Vagina (tissue), 2 donors: ENCODE results near the gene CKAP5. TPM values are rescaled to one million over a fixed set of nuclear protein-coding genes. Genes with fewer than 3 reads are reported as not detected.

Experiments
- DNase-seq, 2 donors: peaks; one replicate each; pipeline ENCODE4 v3.0.0-alpha.2; 2017; ENCODE audit errors: extremely low spot score in 2 of 2
- H3K27ac ChIP-seq: fragments of 200-600 bp; sonication (generic); one replicate; pipeline ENCODE4 v1.5.1; 2019
- H3K27me3 ChIP-seq: fragments of 200-600 bp; sonication (generic); one replicate; pipeline ENCODE4 v1.5.1; 2019
- H3K36me3 ChIP-seq, 2 donors: fragments of 200-600 bp; sonication (generic); one replicate each; pipeline ENCODE4 v1.5.1; 2017 to 2019
- H3K4me1 ChIP-seq: fragments of 200-600 bp; sonication (generic); one replicate; pipeline ENCODE4 v1.5.1; 2019
- H3K4me3 ChIP-seq, 2 donors: fragments of 200-600 bp; sonication (generic); 1 replicate in 1 of 2; 2 replicates in 1 of 2; pipeline ENCODE4 v1.5.1; 2016 to 2019
- H3K9me3 ChIP-seq: fragments of 200-600 bp; sonication (generic); one replicate; pipeline ENCODE4 v1.5.1; 2019
- POLR2A ChIP-seq, 2 donors: fragments of 450-650 bp; IDR thresholded peaks; one replicate each; pipeline ENCODE4 v1.6.1; 2017; ENCODE audit warnings: antibody characterized with exemption in 2 of 2, mild to moderate bottlenecking in 2 of 2, moderate library complexity in 2 of 2
- POLR2AphosphoS5 ChIP-seq, 2 donors: sonication (generic); formaldehyde crosslinking; IDR thresholded peaks; one replicate each; pipeline ENCODE4 v1.9.0; 2017; ENCODE audit warnings: antibody characterized with exemption in 2 of 2, mild to moderate bottlenecking in 2 of 2, low read depth in 1 of 2; ENCODE audit not compliant: insufficient read depth in 1 of 2
- intact Hi-C: fragments of 100-400 bp; cut with DNase I; formaldehyde crosslinking; loops from one replicate; pipeline ENCODE4 v1.15.1; 2023
- total RNA-seq: library from RNA; depleted of rRNA; stranded (reverse); fragments of >200 nt; gene quantifications from one replicate; pipeline ENCODE4 v1.2.3, GENCODE V29; 2016
- TF ChIP-seq, protein P1 (sequence below), 3 experiments: fragments of 450-650 bp in 2 of 3; fragments of 200-600 bp in 1 of 3; sonication (generic) in 1 of 3; IDR thresholded peaks; one replicate each; pipeline ENCODE4 v1.5.1; 2017 to 2019; ENCODE audit warnings: antibody characterized with exemption in 3 of 3, mild to moderate bottlenecking in 2 of 3, moderate library complexity in 2 of 3

Gene CKAP5
- total RNA-seq, 1 donor from 2014 or later: 32.9 TPM

DNA sequence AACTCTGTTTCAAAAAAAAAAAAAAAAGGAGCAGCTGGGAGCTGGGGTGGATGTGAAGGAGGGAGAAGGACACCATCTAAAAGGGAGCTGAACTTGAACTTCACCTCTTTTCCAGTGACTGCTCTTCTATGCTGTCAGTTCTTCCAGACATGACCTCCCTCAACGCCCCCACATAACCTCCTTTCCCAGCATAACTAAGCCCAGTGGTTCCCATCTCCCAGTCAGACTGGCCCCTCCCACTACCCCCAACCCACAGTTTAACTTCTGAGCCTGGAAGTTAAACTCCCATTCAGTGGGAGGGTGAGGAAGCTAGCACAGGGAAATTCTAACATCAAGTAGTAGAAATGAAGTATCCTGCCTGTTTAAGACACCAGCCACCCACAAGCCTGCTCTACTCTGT lies 147.5 kb downstream of the CKAP5 start:
- Histone ChIP-seq H3K9me3 (no peaks in the 10 kb centered on the region), H3K36me3 (peaks cover 0 to 28% of the 10 kb centered on the region in 2 donors), H3K27me3 (no peaks in the 10 kb centered on the region), H3K27ac (peak overlapping the region; percentile 95), H3K4me3 (no peak overlapping the region), H3K4me1 (peaks cover 82% of the 10 kb centered on the region)
- no peak for DNase-seq
- TF ChIP-seq POLR2AphosphoS5 (IDR thresholded peaks at IDR 0.05; ENCODE audit: insufficient read depth in 1 of 2, low read depth in 1 of 2) (no peak), POLR2A (IDR thresholded peaks at IDR 0.05) (no peak)
- TF ChIP-seq, protein P1, sequence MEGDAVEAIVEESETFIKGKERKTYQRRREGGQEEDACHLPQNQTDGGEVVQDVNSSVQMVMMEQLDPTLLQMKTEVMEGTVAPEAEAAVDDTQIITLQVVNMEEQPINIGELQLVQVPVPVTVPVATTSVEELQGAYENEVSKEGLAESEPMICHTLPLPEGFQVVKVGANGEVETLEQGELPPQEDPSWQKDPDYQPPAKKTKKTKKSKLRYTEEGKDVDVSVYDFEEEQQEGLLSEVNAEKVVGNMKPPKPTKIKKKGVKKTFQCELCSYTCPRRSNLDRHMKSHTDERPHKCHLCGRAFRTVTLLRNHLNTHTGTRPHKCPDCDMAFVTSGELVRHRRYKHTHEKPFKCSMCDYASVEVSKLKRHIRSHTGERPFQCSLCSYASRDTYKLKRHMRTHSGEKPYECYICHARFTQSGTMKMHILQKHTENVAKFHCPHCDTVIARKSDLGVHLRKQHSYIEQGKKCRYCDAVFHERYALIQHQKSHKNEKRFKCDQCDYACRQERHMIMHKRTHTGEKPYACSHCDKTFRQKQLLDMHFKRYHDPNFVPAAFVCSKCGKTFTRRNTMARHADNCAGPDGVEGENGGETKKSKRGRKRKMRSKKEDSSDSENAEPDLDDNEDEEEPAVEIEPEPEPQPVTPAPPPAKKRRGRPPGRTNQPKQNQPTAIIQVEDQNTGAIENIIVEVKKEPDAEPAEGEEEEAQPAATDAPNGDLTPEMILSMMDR (IDR thresholded peaks at IDR 0.05): no peak
- intact Hi-C loops: no loop called here

DNA sequence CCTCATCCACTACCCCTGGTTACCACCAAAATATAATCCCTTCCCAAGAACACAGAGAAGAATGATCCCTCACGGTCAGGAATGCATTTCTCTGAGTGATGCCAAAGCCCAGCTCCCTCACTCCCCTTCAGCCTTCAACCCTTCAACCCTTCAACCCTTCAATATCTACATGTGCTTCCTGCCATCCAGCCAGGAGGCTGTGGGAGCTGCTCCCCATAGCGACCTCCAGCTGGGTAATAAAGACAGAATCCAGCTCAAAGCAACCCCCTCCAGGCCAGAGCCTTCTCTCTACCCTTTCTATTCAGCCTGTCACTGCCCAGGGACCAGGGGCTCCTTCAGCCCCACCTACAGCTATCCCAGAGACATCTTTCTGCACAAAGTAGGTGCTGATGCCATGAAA lies 148.4 kb downstream of the CKAP5 start:
- intact Hi-C loops: no loop called here
- Histone ChIP-seq H3K9me3 (no peaks in the 10 kb centered on the region), H3K27ac (peak overlapping the region; percentile 95), H3K4me1 (peaks cover 85% of the 10 kb centered on the region), H3K36me3 (peaks cover 0 to 27% of the 10 kb centered on the region in 2 donors), H3K4me3 (no peak overlapping the region), H3K27me3 (no peaks in the 10 kb centered on the region)
- TF ChIP-seq, protein P1 (IDR thresholded peaks at IDR 0.05): no peak
- TF ChIP-seq POLR2AphosphoS5 (IDR thresholded peaks at IDR 0.05; ENCODE audit: insufficient read depth in 1 of 2, low read depth in 1 of 2): no peak
- no peak for TF ChIP-seq POLR2A (IDR thresholded peaks at IDR 0.05)
- no peak for DNase-seq

DNA sequence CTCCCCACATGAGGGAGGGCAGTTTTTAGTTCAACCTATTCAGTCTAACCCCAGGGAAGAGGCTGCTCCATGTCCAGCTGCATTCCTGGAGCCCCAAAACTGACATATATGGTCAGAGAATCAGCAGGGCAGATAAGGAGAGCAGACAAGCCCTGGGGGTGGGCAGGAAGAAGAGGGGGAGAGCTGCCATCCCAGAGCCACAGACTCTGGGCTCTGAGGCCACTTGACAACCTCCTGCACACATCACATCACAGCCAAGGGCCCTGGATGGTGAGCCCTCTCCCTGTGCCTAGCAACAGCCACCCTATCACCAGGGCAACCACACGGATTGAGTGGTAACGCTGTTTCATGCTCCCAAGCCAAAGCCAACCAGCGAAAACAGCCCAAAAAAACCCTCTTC lies 148.8 kb downstream of the CKAP5 start:
- no peak overlapping the region for H3K4me3 ChIP-seq
- peaks cover 81% of the 10 kb centered on the region for H3K4me1 ChIP-seq
- intact Hi-C loops: no loop called here
- no peak for DNase-seq
- TF ChIP-seq POLR2AphosphoS5 (IDR thresholded peaks at IDR 0.05; ENCODE audit: insufficient read depth in 1 of 2, low read depth in 1 of 2): no peak
- no peak for TF ChIP-seq POLR2A (IDR thresholded peaks at IDR 0.05)
- TF ChIP-seq, protein P1 (IDR thresholded peaks at IDR 0.05): no peak
- H3K27me3 ChIP-seq: no peaks in the 10 kb centered on the region
- H3K9me3 ChIP-seq: no peaks in the 10 kb centered on the region
- H3K36me3 ChIP-seq: peaks cover 0 to 29% of the 10 kb centered on the region in 2 donors
- H3K27ac ChIP-seq: peak overlapping the region; percentile 95

DNA sequence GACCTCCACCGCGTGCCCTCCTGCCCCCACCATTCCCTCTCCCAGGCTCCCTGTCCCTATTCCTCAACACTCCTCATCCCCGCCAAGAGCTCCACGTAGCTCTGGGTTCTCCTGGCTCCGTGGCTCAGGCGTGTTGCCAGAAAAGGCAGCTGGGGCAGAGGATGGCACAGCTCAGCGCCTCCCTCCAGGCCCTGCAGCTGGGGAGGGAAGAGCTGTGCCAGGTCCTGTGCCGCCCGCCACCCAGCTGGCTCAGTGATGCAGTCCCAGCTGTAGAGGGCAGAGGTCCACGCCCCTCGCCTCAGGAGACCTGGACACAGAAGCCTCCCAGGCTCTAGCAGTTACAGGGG lies 149.9 kb downstream of the CKAP5 start:
- no peaks in the 10 kb centered on the region for H3K9me3 ChIP-seq
- TF ChIP-seq POLR2AphosphoS5 (IDR thresholded peaks at IDR 0.05; ENCODE audit: insufficient read depth in 1 of 2, low read depth in 1 of 2) (no peak), POLR2A (IDR thresholded peaks at IDR 0.05) (no peak)
- TF ChIP-seq, protein P1 (IDR thresholded peaks at IDR 0.05): no peak
- H3K4me1 ChIP-seq: peaks cover 70% of the 10 kb centered on the region
- peak overlapping the region; percentile 95 for H3K27ac ChIP-seq
- peaks cover 0 to 39% of the 10 kb centered on the region in 2 donors for H3K36me3 ChIP-seq
- no peak overlapping the region for H3K4me3 ChIP-seq
- H3K27me3 ChIP-seq: no peaks in the 10 kb centered on the region
- DNase-seq: no peak
- intact Hi-C loops: no loop called here

DNA sequence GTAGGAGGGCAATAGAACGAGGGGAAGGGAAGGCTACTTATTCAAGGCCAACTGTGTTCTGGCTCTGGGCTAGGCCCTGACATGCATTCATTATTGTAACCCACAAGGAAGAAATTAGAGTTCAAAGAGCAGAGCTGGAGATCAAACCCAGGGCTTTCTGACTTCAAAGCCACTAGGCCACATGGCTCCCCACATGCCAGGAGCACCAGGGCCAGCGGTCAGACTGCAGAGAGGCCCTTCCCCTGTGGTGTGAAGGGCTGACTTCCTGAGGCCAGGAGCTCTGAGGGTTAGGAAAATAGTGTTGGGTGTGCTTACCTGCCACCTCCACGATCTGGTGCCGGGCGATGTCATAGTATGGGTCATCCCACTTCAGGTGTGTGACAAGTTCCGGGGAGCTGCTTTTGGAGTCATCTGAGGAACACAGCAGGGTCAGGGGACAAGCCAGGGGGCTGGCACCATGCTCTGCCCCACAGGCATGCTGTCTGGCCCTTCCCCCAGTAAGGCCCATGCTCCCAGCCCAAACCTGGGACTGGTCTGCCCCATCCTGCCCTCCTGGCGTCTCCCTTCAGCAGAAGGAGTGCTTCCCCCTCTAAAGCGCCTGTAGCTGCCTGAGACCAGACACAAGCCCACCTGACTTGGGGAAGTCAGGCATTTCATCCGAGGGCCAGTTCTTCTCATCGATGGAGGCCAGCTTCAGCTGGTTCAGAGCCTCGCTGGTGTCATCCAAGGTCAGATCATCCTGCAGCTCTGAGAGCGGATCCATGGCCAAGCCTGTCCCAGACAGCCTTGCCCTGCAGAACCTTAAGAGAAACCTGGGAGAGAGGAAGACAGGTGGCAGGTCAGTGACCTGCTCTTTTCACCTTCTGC lies 150.5 kb downstream of the CKAP5 start:
- intact Hi-C loops: no loop called here
- no peaks in the 10 kb centered on the region for H3K9me3 ChIP-seq
- H3K4me3 ChIP-seq: no peak overlapping the region
- H3K36me3 ChIP-seq: peaks cover 0 to 43% of the 10 kb centered on the region in 2 donors
- DNase-seq: no peak
- no peaks in the 10 kb centered on the region for H3K27me3 ChIP-seq
- H3K4me1 ChIP-seq: peaks cover 69% of the 10 kb centered on the region
- no peak for TF ChIP-seq POLR2A (IDR thresholded peaks at IDR 0.05)
- H3K27ac ChIP-seq: peak overlapping the region; percentile 95
